Astrocyte (in vitro differentiated cells and primary cell): ENCODE measurements around the gene IFNA16.

Source experiments
- CTCF ChIP-seq: IDR thresholded peaks from 2 replicates; pipeline ENCODE4 v1.5.1; 2011; ENCODE audit warnings: low read depth, mild to moderate bottlenecking, inconsistent platforms, low read length, moderate library complexity; ENCODE audit not compliant: insufficient read depth
- EZH2 ChIP-seq: IDR thresholded peaks from 2 replicates; pipeline ENCODE4 v1.6.1; 2012; ENCODE audit warnings: mild to moderate bottlenecking, low read length, inconsistent platforms; ENCODE audit not compliant: insufficient read depth

- TF ChIP-seq CTCF = no peak
- no peak for TF ChIP-seq EZH2
Observed at GRCh38 chr9:21265421-21266189, 48.5 kb upstream of the IFNA16 start.
